ENCODE measurements around the gene SCN2B.

- TF ChIP-seq CTCF (IDR thresholded peaks at IDR 0.05) (no peak), POLR2A (IDR thresholded peaks at IDR 0.05) (no peak), EP300 (IDR thresholded peaks at IDR 0.05; ENCODE audit: low read depth) (no peak)
Measured at GRCh38 chr11:118184784-118185579, 8.5 kb upstream of the SCN2B start.

Measured in transverse colon (tissue), 3 donors.